ENCODE results near the gene ITPRIP.

Gene ITPRIP

DNA sequence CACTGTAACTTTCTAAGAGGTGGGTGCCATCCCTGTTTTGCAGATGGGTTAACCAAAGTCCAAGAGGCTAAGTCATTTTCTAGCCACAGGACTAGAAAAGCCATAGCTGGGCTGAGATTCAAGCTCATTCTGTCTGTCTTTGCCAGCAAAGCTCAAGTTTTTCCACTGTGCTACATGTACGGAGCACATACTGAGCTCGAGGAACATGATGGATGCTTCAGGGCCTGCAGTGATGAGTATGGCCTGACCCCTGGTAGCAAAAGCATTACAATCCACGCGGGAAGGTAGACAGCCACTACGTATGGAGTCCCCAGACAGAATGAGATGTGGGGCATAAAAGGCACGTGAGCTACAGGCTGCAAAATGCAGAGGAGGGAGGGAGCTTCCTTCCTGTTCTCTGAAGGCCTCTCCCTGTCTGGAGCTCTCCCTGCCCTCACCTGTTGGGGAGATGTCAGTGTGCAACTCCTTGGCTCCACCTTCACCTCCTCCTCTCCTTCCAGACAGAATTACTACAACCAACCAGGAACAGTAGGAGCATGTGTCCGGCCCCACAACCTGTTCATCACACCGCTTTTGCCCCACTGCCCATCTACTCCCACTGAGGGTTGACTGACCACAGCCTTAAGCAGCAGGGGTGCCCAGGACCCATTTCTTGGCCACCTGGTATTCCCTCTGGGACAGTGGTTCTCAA, 16.4 kb downstream of the ITPRIP start:
- H3K4me1 ChIP-seq (ENCODE audit: control insufficient read depth in 1 of 2, insufficient read depth in 2 of 2, low read length in 2 of 2) = peaks cover under 1 to 14% of the 10 kb centered on the region in 2 experiments
- no peak overlapping the region for H3K9ac ChIP-seq (ENCODE audit: low read length)
- H3K79me1 ChIP-seq (ENCODE audit: low read length) = peaks cover under 1% of the 10 kb centered on the region
- H3K27me3 ChIP-seq (ENCODE audit: insufficient read depth, low read length) = no peaks in the 10 kb centered on the region
- H3K79me2 ChIP-seq (ENCODE audit: control insufficient read depth, insufficient read depth, low read length, poor library complexity) = peaks cover 11% of the 10 kb centered on the region
- no peak overlapping the region for H2BK5ac ChIP-seq (ENCODE audit: low read depth, low read length, poor library complexity)
- H3K18ac ChIP-seq (ENCODE audit: low read length) = peak overlapping the region; percentile 22
- no peak overlapping the region for H3K23ac ChIP-seq (ENCODE audit: low read length)
- H2AFZ ChIP-seq (ENCODE audit: insufficient read depth, low read length, poor library complexity) = no peak overlapping the region
- no peak overlapping the region for H3K14ac ChIP-seq (ENCODE audit: low read length)
- H2BK120ac ChIP-seq (ENCODE audit: insufficient read depth, low read length, poor library complexity) = no peak overlapping the region
- WGBS (ENCODE audit: extremely low coverage, insufficient coverage, insufficient read length) = no CpG with 5 or more reads among the region's 8 CpGs
- H3K4me3 ChIP-seq (ENCODE audit: low read depth, low read length) = no peak overlapping the region
- no peak overlapping the region for H3K27ac ChIP-seq (ENCODE audit: low read depth, low read length)
- H3K4me2 ChIP-seq (ENCODE audit: low read length) = no peak overlapping the region
- H4K12ac ChIP-seq (ENCODE audit: low read depth, low read length) = no peak overlapping the region
- peaks cover 8 to 13% of the 10 kb centered on the region in 2 experiments for H3K36me3 ChIP-seq (ENCODE audit: control insufficient read depth in 1 of 2, insufficient read depth in 2 of 2, low read length in 2 of 2)
- no peak overlapping the region for H2BK12ac ChIP-seq (ENCODE audit: low read length)
- H4K8ac ChIP-seq (ENCODE audit: low read depth, low read length) = no peak overlapping the region
- H3K9me3 ChIP-seq (ENCODE audit: insufficient read depth, low read depth, low read length) = no peaks in the 10 kb centered on the region
- no peak overlapping the region for H2AK5ac ChIP-seq (ENCODE audit: low read length)
- H3K4ac ChIP-seq (ENCODE audit: low read depth, low read length) = peak overlapping the region; percentile 61
- H4K91ac ChIP-seq (ENCODE audit: low read depth, low read length) = no peak overlapping the region
- DNase-seq = no peak

DNA sequence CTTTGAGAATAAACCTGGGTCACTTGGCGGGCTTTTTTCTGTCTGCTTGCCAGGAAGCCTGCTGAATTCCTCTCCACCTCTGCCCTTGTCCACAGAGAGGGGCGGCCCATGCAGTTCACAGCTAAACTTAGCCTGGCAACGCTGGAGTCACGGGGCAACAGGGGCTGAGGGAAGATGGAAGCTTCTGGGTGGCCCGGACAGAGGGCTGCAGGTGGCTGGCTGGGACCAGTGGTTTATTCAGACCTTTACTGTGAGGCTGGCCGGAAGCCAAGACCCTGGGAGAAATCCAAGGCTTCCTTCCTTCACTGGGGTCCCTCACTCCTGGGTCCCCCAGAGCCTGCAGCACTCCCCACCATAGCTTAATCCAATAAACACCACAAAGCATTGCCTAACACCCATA, 17.0 kb downstream of the ITPRIP start:
- H4K91ac ChIP-seq (ENCODE audit: low read depth, low read length) = no peak overlapping the region
- H3K4me1 ChIP-seq (ENCODE audit: control insufficient read depth in 1 of 2, insufficient read depth in 2 of 2, low read length in 2 of 2) = peaks cover 0 to 12% of the 10 kb centered on the region in 2 experiments
- WGBS (ENCODE audit: extremely low coverage, insufficient coverage, insufficient read length) = no CpG with 5 or more reads among the region's 6 CpGs
- H3K36me3 ChIP-seq (ENCODE audit: control insufficient read depth in 1 of 2, insufficient read depth in 2 of 2, low read length in 2 of 2) = peaks cover 9 to 13% of the 10 kb centered on the region in 2 experiments
- H3K4me3 ChIP-seq (ENCODE audit: low read depth, low read length) = no peak overlapping the region
- no peak overlapping the region for H3K4me2 ChIP-seq (ENCODE audit: low read length)
- H3K27ac ChIP-seq (ENCODE audit: low read depth, low read length) = no peak overlapping the region
- no peak overlapping the region for H3K18ac ChIP-seq (ENCODE audit: low read length)
- H2AK5ac ChIP-seq (ENCODE audit: low read length) = no peak overlapping the region
- DNase-seq = no peak
- H3K79me1 ChIP-seq (ENCODE audit: low read length) = no peaks in the 10 kb centered on the region
- H2BK5ac ChIP-seq (ENCODE audit: low read depth, low read length, poor library complexity) = no peak overlapping the region
- no peaks in the 10 kb centered on the region for H3K9me3 ChIP-seq (ENCODE audit: insufficient read depth, low read depth, low read length)
- H3K9ac ChIP-seq (ENCODE audit: low read length) = no peak overlapping the region
- H4K12ac ChIP-seq (ENCODE audit: low read depth, low read length) = no peak overlapping the region
- peaks cover 8% of the 10 kb centered on the region for H3K79me2 ChIP-seq (ENCODE audit: control insufficient read depth, insufficient read depth, low read length, poor library complexity)
- H3K23ac ChIP-seq (ENCODE audit: low read length) = no peak overlapping the region
- no peak overlapping the region for H2AFZ ChIP-seq (ENCODE audit: insufficient read depth, low read length, poor library complexity)
- no peaks in the 10 kb centered on the region for H3K27me3 ChIP-seq (ENCODE audit: insufficient read depth, low read length)
- H3K4ac ChIP-seq (ENCODE audit: low read depth, low read length) = peak overlapping the region; percentile 7
- H3K14ac ChIP-seq (ENCODE audit: low read length) = no peak overlapping the region
- H4K8ac ChIP-seq (ENCODE audit: low read depth, low read length) = no peak overlapping the region
- no peak overlapping the region for H2BK12ac ChIP-seq (ENCODE audit: low read length)
- H2BK120ac ChIP-seq (ENCODE audit: insufficient read depth, low read length, poor library complexity) = no peak overlapping the region

DNA sequence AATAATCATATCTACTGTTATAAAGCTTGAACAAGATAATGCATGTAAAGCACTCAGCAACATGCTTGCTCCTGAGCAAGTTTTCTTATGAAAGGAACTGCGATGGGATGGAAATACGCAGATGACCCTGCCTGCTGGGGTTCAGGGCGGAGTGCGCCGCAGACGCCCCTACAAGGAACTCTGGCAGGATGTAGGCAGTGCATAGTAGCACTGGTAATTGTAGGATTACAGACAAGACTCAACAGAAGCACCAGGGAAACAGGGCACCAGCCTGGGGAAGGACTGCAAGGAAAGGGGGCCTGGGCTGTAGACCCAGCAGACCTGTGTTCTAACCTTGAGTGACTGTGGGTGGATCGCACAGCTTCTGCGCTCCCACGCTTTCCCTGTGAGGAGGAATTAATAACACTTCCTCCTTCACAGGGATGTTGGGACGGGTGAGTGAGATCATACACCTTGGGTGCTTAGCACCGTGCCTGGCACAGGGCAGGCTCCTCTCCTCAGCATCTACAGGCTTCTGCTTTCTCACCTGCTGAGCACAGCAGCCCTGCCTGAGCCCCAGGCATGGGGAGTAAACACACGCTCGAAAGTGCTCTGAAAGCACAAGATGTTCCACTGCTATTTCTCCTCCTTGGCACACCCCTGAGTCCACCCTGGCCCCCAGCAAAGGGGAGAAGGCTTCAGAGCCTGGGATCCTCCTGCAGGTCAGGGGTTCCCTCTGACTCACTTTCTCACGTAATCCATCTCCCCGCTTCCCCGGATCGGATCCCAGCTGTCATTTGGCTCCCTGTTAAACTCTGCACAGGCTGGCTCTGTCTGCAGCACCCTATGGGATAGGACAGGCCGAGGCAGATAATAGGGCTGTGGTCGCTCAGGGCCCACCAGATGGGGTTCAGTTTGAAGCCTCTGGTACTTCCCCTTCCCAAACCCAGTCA, 19.2 kb downstream of the ITPRIP start:
- Histone ChIP-seq H3K4ac (ENCODE audit: low read depth, low read length) (peak overlapping the region; percentile 2), H3K4me3 (ENCODE audit: low read depth, low read length) (no peak overlapping the region), H3K36me3 (ENCODE audit: control insufficient read depth in 1 of 2, insufficient read depth in 2 of 2, low read length in 2 of 2) (peaks cover 27 to 28% of the 10 kb centered on the region in 2 experiments), H2BK5ac (ENCODE audit: low read depth, low read length, poor library complexity) (peak overlapping the region; percentile 16), H3K27me3 (ENCODE audit: insufficient read depth, low read length) (no peaks in the 10 kb centered on the region), H3K14ac (ENCODE audit: low read length) (no peak overlapping the region), H4K91ac (ENCODE audit: low read depth, low read length) (no peak overlapping the region), H3K79me2 (ENCODE audit: control insufficient read depth, insufficient read depth, low read length, poor library complexity) (peaks cover 3% of the 10 kb centered on the region), H4K8ac (ENCODE audit: low read depth, low read length) (no peak overlapping the region), H2AFZ (ENCODE audit: insufficient read depth, low read length, poor library complexity) (no peak overlapping the region), H2BK120ac (ENCODE audit: insufficient read depth, low read length, poor library complexity) (no peak overlapping the region), H3K18ac (ENCODE audit: low read length) (no peak overlapping the region), H4K12ac (ENCODE audit: low read depth, low read length) (no peak overlapping the region), H2AK5ac (ENCODE audit: low read length) (no peak overlapping the region), H3K27ac (ENCODE audit: low read depth, low read length) (no peak overlapping the region), H3K4me1 (ENCODE audit: control insufficient read depth in 1 of 2, insufficient read depth in 2 of 2, low read length in 2 of 2) (peaks cover 5 to 17% of the 10 kb centered on the region in 2 experiments), H3K4me2 (ENCODE audit: low read length) (no peak overlapping the region), H3K79me1 (ENCODE audit: low read length) (no peaks in the 10 kb centered on the region), H3K9me3 (ENCODE audit: insufficient read depth, low read depth, low read length) (peaks cover 3% of the 10 kb centered on the region), H3K9ac (ENCODE audit: low read length) (no peak overlapping the region), H3K23ac (ENCODE audit: low read length) (no peak overlapping the region), H2BK12ac (ENCODE audit: low read length) (no peak overlapping the region)
- DNase-seq = no peak
- no CpG with 5 or more reads among the region's 19 CpGs for WGBS (ENCODE audit: extremely low coverage, insufficient coverage, insufficient read length)

DNA sequence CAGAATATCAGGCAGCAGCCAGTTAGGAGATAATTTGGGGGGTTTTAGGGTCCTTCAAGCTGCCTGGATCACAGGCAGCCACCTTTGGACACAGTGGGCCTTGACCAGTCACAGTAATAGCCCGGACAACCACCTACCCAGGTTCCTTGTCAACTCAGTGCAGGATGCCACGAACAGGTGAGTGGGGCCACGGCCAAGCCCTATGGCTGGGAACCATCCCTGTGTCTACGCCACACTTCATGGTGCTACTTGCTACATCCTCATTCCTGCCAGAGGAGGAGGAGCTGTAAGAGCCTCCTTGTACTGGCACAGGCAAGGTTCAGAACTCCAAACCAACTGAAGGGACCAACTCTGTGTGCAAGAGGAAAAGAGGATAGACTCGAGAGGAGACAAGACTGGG, 19.9 kb downstream of the ITPRIP start:
- no peak overlapping the region for H4K12ac ChIP-seq (ENCODE audit: low read depth, low read length)
- no peak overlapping the region for H2AFZ ChIP-seq (ENCODE audit: insufficient read depth, low read length, poor library complexity)
- no CpG with 5 or more reads among the region's 5 CpGs for WGBS (ENCODE audit: extremely low coverage, insufficient coverage, insufficient read length)
- no peak overlapping the region for H2BK12ac ChIP-seq (ENCODE audit: low read length)
- no peak overlapping the region for H2BK120ac ChIP-seq (ENCODE audit: insufficient read depth, low read length, poor library complexity)
- H3K4me3 ChIP-seq (ENCODE audit: low read depth, low read length) = no peak overlapping the region
- H3K4ac ChIP-seq (ENCODE audit: low read depth, low read length) = no peak overlapping the region
- no peak overlapping the region for H2BK5ac ChIP-seq (ENCODE audit: low read depth, low read length, poor library complexity)
- H3K4me2 ChIP-seq (ENCODE audit: low read length) = no peak overlapping the region
- peaks cover 3% of the 10 kb centered on the region for H3K9me3 ChIP-seq (ENCODE audit: insufficient read depth, low read depth, low read length)
- peaks cover 5 to 17% of the 10 kb centered on the region in 2 experiments for H3K4me1 ChIP-seq (ENCODE audit: control insufficient read depth in 1 of 2, insufficient read depth in 2 of 2, low read length in 2 of 2)
- no peaks in the 10 kb centered on the region for H3K79me1 ChIP-seq (ENCODE audit: low read length)
- H3K23ac ChIP-seq (ENCODE audit: low read length) = no peak overlapping the region
- H4K91ac ChIP-seq (ENCODE audit: low read depth, low read length) = no peak overlapping the region
- DNase-seq = no peak
- no peak overlapping the region for H3K27ac ChIP-seq (ENCODE audit: low read depth, low read length)
- no peak overlapping the region for H3K14ac ChIP-seq (ENCODE audit: low read length)
- H3K27me3 ChIP-seq (ENCODE audit: insufficient read depth, low read length) = no peaks in the 10 kb centered on the region
- peaks cover 31 to 35% of the 10 kb centered on the region in 2 experiments for H3K36me3 ChIP-seq (ENCODE audit: control insufficient read depth in 1 of 2, insufficient read depth in 2 of 2, low read length in 2 of 2)
- H4K8ac ChIP-seq (ENCODE audit: low read depth, low read length) = no peak overlapping the region
- H2AK5ac ChIP-seq (ENCODE audit: low read length) = no peak overlapping the region
- H3K9ac ChIP-seq (ENCODE audit: low read length) = no peak overlapping the region
- H3K18ac ChIP-seq (ENCODE audit: low read length) = no peak overlapping the region
- peaks cover 3% of the 10 kb centered on the region for H3K79me2 ChIP-seq (ENCODE audit: control insufficient read depth, insufficient read depth, low read length, poor library complexity)

Data from trophoblast cell (in vitro differentiated cells and primary cell).